GM06990 (cell line): ENCODE results near the gene STRBP.

ENCODE experiments used
- DNase-seq: peaks from one replicate; pipeline ENCODE4 v3.0.0-alpha.2; 2011; ENCODE audit not compliant: insufficient read length; ENCODE audit errors: extremely low read depth
- H3K27me3 ChIP-seq: replicated peaks from 2 replicates; pipeline ENCODE4 v1.6.0; 2011; ENCODE audit warnings: low read length; ENCODE audit not compliant: control insufficient read depth, insufficient read depth
- H3K36me3 ChIP-seq: 2 replicates; pipeline ENCODE4 v1.5.1; 2011; ENCODE audit warnings: low read length; ENCODE audit not compliant: control insufficient read depth, insufficient read depth
- H3K4me3 ChIP-seq: replicated peaks from 2 replicates; pipeline ENCODE4 v1.5.1; 2011; ENCODE audit warnings: low read depth, mild to moderate bottlenecking, control low read depth, low read length
- TF ChIP-seq, protein P1 (sequence below): IDR thresholded peaks from 2 replicates; pipeline ENCODE4 v1.5.1; 2011; ENCODE audit warnings: low read length, control low read depth, mild to moderate bottlenecking, inconsistent platforms; ENCODE audit not compliant: insufficient read depth, poor library complexity, severe bottlenecking

Gene STRBP

DNA sequence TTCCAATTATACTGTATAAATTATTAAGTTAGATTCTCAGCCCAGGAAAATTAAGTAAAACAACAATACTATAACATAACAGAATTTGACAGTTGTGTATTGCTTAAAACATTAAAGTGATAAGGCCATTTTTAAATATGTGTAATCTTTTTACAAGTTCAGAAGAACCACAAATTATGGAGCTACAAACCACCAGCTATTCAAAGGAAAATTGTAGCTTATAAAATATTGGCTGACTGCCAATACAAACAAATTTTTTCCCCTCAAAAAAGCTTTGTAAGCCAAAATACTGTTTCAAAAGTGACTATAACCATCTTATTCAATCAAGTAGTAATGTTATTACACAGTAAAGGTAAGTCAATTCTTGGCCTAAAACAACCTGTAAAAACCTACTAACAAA lies 21.9 kb downstream of the STRBP start:
- TF ChIP-seq, protein P1, sequence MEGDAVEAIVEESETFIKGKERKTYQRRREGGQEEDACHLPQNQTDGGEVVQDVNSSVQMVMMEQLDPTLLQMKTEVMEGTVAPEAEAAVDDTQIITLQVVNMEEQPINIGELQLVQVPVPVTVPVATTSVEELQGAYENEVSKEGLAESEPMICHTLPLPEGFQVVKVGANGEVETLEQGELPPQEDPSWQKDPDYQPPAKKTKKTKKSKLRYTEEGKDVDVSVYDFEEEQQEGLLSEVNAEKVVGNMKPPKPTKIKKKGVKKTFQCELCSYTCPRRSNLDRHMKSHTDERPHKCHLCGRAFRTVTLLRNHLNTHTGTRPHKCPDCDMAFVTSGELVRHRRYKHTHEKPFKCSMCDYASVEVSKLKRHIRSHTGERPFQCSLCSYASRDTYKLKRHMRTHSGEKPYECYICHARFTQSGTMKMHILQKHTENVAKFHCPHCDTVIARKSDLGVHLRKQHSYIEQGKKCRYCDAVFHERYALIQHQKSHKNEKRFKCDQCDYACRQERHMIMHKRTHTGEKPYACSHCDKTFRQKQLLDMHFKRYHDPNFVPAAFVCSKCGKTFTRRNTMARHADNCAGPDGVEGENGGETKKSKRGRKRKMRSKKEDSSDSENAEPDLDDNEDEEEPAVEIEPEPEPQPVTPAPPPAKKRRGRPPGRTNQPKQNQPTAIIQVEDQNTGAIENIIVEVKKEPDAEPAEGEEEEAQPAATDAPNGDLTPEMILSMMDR, result no peak
- Histone ChIP-seq H3K36me3 (no peaks in the 10 kb centered on the region), H3K4me3 (no peak overlapping the region), H3K27me3 (no peaks in the 10 kb centered on the region)
- no peak for DNase-seq

DNA sequence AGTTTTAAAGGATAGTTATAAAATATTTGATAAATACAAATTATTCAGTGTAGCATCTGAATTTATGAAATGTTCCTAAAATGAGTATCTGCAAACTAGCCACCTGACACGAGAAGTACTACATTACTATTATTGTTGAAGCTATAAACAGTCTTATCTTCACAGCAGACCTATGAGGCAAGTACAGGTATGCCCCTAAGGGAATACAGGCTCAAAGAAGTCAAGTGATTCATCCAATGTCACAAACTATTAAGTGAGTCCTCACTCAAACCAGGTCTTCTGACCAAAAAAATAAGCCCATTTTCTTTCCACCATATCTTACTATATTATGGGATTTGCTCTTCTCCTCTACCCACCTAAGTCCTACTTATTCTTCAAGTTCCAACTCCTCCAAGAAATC lies 28.7 kb downstream of the STRBP start:
- Histone ChIP-seq H3K4me3 (no peak overlapping the region), H3K27me3 (no peaks in the 10 kb centered on the region), H3K36me3 (no peaks in the 10 kb centered on the region)
- TF ChIP-seq, protein P1, result no peak
- DNase-seq, result no peak

DNA sequence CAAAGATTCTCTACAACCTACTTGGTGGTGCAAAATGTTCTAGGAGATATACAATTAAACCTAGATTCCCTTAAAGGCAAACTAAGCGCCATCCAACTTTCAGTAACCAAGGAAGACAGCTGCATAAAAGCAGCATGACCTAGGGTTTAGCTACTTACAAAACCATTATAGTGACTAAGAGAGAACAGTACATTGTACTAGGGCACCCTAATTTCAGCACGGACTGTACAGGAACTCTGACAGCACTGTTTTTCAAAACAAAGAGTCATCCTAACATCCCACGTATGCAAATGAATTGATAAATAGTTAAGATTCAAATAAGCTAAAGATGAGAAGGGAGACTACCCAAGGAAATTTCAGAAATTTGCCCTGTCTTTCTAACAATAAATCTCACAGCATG lies 30.0 kb downstream of the STRBP start:
- no peak overlapping the region for H3K4me3 ChIP-seq
- no peaks in the 10 kb centered on the region for H3K27me3 ChIP-seq
- no peaks in the 10 kb centered on the region for H3K36me3 ChIP-seq
- TF ChIP-seq, protein P1, result no peak
- DNase-seq, result no peak

DNA sequence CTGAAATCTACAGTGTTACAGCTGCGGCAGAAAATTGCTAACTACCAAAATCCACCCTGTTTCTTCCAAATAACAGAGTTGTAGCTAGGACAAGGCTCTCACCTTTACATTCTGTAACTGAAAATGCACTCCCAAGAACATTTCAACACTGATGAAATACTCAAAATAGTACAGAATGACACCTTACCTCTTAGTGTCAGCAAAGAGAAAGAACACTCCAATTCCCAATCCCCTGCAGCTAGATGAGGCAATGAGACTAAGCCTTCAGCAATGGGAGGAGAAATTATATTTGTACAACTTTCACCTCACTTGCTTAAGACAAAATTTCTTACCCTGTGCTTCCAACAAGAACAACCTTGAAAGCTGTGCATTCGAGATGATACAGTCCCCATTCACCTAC lies 31.2 kb downstream of the STRBP start:
- H3K4me3 ChIP-seq, result no peak overlapping the region
- no peaks in the 10 kb centered on the region for H3K27me3 ChIP-seq
- TF ChIP-seq, protein P1, result no peak
- no peak for DNase-seq
- no peaks in the 10 kb centered on the region for H3K36me3 ChIP-seq

DNA sequence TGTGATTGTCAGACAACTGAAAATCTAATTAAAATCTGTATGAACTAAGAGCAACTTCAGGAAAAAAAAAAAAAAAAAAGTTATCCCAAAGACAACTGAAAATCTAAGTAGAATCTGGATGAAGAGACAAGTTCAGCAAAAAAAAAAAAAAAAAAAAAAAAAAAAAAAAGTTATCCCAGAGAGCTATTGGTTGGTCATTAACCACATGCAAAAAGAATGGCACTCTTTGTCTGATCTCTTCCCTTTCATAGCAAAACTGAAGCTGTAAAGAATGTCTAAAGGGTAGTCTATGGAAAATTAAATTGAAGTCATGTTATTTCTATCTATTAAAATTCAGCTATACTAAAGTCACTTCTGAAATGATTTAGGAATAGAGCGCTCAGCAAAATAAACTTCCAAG lies 32.9 kb downstream of the STRBP start:
- no peaks in the 10 kb centered on the region for H3K36me3 ChIP-seq
- TF ChIP-seq, protein P1, result no peak
- no peak overlapping the region; the same call in 1 of the 2 replicates for H3K4me3 ChIP-seq
- no peaks in the 10 kb centered on the region for H3K27me3 ChIP-seq
- DNase-seq, result no peak

DNA sequence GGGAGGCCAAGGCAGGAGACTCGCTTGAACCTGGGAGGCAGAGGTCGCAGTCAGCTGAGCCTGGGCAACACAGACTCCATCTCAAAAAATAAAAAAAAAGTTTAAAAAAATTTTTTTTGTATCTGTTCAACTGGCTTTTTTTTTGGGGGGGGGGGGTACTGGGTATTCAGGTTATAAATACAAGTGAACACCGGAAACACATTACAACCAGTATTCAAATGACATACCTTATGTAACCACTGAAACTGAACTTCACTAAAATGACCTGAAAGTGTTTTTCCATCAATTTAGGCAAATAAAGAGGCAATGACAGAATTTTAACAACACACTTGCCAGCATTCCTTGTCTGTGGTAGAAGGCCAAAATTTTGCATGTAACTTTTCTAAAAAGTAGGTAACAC lies 33.5 kb downstream of the STRBP start:
- H3K27me3 ChIP-seq, result no peaks in the 10 kb centered on the region
- H3K36me3 ChIP-seq, result no peaks in the 10 kb centered on the region
- TF ChIP-seq, protein P1, result no peak
- no peak overlapping the region for H3K4me3 ChIP-seq
- DNase-seq, result peak; percentile 60
